Measurements from ENCODE around the gene FMNL2.

GRCh38 chr2:152627351-152627957 is 292.5 kb downstream of the FMNL2 start:
- TF ChIP-seq CTCF (IDR thresholded peaks at IDR 0.05): peak; percentile 23 to 71 (median 59)
- TF ChIP-seq POLR2A (IDR thresholded peaks at IDR 0.05): no peak
- TF ChIP-seq POLR2AphosphoS5 (IDR thresholded peaks at IDR 0.05): no peak
- TF ChIP-seq EP300 (IDR thresholded peaks at IDR 0.05): no peak
